ENCODE data around the gene SPOCK1.

The SPOCK1 gene

DNA sequence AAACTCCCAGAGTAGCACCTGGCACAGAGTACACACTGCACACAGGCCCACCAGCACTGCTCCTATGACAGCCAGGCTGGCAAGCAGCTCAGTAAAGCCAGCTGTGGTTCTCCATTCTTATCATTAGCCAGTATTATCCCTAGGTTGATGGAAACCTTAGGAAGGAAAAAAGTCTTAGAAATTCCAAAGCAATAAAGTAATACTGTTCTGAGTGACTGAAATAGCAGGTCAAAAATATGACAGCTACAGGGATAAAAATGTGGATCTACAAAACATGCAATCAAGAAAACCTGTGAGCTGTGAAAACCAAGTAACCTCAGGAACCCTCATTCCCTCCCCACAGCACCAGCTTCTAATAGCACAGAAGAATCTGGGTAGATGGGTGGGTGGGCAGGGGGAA, 403.5 kb downstream of the SPOCK1 start:
- DNase-seq = no peak

DNA sequence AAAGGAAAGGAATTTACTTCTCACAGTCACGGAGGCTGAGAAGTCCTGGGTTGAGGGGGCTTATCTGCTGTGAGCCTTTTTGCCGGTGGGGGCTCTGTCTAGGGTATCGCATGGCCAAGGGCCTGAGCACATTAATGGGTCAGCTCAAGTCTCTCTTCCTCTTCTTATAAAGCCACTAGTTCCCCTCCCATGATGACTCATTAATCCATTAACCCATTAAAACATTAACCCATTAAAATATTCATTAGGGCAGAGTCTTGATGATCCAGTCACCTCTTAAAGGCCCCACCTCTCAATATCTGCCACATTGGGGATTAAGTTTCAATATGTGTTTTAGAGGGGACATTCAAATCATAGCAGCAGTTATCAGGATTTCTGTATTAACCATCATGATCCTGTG, 406.3 kb downstream of the SPOCK1 start:
- DNase-seq = no peak

DNA sequence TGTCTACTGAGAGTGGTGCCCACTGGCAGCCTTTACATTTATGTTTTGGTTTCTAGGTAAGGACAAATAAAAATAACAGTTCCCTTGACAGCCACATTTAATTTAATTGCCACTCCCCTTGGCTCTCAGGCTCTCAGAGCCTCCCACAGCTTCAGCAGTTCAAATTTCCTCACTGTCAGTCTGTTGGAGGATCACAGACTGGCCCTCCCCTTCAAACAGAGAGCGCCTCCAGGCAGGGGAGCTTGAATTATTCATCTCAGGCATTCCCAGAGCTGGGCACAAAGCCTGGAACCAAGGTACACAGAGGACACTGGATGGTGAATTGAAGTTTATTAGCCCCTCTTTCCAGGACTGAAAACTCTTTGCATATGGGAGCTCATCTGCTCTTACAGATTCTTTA, 407.7 kb downstream of the SPOCK1 start:
- no peak for DNase-seq

DNA sequence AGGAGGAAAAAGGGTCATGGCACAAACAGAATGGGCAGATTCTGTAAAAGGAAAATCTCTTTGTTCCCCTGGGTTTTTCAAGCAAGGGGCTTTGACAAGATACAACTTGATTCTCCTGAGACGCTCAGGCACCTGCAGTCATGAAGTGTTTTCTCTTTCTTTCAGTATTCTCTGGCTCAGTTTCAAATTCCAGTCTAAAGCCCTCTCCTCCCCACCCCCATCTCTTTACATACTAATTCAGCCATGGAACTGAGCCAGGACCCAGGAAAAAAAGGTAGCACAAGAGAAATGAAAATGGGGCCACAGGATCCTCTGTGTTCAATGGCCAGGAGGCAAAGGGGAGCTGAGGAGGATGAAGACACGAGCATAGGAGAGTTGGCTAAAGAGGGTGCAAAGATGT, 408.4 kb downstream of the SPOCK1 start:
- no peak for DNase-seq

DNA sequence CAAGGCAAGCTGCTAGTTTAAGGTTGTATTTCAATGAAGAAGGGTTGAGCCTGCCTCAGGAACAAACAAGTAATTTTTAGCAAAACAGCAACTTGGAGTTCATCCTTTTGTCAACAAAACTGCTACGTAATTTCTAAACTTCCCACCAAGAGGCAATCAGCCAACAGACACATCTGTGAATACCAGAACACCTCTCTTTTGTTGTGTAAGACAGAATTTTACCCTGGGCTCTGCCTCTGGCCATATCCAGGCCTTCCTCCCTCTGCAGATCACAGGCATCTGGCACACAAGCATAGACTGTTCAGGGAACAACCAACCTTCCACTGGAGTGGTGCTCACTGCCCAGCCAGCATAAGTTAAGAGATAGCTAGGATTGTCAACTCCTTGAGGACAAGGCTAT, 409.0 kb downstream of the SPOCK1 start:
- no peak for DNase-seq

DNA sequence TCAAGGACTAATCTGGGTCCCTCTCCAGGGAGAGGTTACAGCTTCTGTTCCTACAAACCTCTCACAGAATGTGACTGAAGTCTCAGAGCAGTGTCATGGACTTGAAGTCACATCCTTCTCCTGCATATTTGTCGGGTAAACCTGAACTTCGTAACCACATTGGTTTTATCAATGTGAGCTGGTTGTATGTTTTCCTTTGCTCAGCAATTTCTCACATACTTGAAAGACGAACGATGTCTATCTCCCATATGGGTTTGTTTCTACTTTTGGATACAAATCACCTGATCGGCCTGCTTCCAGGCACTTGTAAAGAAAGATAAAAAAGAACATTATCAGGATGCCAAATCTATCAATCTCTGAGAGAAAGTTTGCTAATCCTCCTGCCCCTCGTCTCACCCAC, 411.0 kb downstream of the SPOCK1 start:
- DNase-seq = no peak

DNA sequence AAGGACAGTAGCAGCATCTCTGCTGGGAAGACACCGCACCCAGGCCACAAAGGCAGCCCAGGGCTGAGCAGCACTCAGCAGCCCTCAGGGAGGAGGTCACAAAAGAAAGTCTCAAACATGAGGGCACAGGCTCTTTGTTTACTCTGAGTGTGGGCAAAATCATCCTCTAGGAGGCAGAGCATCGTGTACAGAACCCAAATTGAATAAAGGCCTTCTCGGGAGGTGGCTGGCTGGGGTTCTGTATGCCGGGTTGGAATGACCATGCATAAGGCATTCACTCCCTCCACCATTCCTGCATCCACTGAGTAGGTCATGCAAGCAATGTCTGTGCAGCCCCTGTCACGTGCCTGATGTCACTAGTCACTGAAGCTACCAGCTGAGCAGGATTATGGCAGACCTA, 412.8 kb downstream of the SPOCK1 start:
- DNase-seq = no peak

DNA sequence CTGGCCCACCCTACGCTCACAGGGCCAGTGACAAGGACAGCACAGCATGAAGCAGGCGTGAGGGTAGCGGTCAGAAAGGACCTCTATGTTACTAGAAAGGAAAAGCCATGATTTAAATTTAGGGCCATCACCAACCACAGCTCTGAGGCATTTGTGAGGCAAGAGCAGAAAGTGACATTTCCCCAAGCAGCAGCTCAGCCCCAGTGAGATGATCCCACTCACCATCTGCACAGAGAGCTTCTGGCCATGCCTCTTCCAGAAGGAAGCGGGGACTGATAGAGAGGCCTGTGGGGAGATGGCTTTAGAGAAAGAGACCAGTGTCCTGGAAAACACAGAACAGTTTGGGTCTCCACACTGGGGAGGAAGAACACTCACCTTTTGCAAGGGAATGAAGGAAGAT, 413.9 kb downstream of the SPOCK1 start:
- no peak for DNase-seq

DNA sequence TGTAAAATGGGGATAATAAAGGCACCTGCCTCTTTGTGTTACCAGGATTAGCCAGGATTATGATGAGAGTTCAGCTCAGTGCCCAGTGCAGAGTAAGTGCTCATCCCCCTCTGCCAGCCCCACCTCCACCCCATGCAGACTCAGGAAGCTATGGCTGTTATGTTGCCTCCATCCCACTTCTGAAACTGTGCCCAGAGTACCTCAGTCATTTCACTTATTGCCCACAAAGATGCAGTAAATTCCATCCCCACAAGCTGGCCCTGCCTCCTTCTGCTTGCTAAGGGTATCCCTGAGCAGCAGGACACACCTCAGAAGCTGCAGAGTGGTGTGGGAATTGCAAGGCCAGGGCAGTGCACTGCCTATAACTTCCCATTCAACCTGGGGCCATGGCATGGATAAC, 415.1 kb downstream of the SPOCK1 start:
- DNase-seq = no peak

DNA sequence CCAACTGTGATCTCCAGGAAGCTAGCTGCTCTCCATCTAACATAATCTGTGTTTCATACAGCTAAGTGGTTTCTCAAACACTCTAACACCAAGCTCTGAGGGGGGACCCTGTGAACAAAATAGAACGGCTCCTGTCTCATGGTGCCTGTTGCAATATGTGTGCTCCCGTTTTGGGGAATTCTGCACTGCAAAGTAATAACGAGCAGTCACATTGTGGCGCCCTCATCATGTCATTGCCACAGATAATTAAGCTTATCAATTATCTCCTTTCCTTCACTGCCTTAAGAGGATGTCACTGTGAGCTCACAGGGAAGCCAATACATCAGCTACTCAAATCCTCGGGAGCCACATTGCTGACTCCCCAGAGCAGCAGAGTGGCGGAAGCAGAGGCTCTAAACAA, 416.2 kb downstream of the SPOCK1 start:
- DNase-seq = no peak

DNA sequence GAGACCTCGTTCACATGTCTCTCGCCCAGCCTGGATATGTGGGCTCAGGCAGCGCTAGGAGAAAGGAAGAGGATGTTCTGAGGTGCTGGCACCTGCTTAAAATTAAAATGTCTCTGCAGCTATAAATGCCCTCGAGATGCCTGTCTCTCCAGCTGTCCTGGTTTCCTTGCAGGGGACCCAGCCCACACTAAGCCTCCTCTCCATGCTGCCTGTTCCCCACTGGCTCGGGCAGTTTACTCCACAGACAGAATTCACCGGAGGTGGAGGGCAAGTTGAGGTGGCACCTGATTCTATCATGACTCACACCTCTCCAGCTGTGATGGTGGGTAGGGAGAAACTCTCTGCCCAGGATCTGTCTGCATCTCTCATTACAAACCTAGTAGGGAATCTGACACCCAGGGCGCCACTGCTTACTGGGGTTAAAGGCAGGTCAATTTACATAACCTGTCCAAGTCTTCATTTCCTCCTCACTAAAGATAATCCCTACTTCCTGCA, 420.9 kb downstream of the SPOCK1 start:
- DNase-seq = no peak

DNA sequence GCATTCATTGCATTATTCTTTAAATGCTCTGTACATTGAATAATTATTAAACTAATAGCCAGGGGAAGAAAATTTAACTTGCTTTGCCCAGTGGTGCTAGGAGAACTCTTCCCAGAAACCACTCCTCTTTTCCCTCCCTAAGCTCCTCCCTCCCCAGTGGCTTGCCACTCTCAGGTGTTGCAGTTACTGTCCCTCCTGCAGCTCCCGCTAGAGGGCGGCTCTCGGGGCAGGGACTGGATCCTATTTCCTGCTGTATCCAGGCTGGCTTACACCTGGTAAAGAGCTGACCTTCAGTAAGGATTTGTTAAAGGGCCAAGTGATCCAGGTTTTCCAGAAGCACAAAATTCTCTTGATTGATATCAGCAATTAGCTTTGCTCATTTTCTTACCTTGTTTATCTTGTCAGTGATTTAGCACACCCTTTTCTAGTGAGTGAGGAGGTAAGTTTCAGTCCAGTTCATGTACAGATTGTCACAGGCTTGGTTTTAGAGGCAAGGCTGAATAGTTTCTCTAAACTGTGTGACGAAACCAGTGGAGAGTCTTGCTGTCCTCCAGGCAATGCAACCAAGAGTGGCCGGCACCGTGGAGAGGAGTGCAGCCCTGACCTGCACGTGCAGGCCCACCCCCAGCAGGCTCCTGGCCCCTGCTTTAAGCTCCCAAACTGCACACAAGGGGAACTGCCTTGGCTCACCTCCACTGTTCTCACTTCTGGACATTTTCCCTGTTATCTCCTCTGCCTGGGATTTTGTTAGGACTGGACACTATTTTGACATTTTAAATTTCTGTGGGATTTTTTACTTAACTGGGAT, 423.8 kb downstream of the SPOCK1 start:
- peak; percentile 51 for DNase-seq

DNA sequence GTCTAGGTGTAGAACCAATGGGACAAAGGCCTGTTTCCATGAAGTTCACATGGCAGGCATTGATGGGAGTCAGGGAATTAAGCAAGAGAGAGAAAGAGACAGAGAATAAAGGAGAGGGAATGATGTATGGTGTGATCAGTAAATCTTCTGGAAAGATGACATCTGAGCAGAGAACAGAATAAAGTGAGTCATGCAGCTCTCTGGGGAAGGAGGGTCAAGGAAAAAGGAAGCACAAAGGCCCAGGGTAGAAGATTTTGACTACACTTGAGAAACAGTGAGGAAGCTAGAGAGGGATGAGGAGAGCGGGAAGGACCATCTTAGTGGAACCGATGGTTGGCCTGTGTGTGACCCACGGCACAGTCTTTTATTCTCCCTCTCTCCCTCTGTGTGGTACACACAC, 425.9 kb downstream of the SPOCK1 start:
- DNase-seq = no peak

DNA sequence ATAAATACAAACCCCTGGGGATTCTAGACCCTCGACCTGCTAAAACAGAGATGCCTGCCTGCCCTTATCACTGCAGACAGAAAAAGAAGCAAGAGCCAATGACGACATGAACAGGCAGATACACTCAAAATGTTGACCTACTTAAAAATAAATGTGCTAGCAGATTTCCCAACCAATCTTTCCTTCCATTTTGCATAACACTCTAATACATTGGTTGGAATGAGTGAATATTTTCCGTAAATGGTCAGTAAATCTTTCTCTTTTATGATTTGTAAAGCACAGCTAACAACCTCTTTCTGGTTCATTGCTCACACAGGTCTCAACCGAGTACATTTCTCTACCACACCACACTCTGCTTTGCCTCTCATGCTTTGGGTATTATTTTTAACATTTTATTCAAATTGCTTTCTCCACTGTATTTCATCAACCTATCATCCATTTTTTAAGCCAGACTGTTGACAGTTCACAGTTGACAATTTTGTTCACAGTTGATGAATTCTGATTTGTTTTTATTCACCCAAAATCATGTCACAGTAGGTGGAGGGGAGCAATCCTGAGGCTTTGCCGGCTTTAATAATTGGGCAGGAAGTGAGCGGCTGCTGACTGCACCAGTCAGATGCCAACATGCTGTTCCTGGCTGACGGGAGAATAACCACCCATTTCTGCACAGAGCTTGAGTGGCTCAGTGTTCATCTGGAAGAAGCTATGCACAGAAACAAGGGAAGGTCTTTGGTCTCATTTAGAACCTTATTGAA, 426.6 kb downstream of the SPOCK1 start:
- DNase-seq = no peak

DNA sequence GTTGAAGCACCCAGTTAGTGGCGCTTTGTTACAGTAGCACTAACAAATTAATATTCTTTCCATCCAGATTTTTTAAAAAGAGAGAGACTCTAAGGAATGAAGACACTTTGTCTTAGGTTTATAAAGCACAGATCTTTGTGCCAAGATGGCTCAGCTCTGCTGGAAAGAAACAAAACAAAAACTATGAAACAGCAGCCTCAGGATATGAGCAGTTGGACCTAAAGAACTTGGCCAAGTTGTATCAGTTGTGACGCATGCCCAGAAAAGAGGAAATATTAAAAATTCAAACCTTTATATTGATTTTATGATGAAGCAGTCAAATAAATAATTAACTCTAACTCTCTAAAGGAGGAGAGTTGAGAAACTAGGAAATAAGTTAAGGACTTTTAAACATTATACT, 427.2 kb downstream of the SPOCK1 start:
- DNase-seq = no peak

DNA sequence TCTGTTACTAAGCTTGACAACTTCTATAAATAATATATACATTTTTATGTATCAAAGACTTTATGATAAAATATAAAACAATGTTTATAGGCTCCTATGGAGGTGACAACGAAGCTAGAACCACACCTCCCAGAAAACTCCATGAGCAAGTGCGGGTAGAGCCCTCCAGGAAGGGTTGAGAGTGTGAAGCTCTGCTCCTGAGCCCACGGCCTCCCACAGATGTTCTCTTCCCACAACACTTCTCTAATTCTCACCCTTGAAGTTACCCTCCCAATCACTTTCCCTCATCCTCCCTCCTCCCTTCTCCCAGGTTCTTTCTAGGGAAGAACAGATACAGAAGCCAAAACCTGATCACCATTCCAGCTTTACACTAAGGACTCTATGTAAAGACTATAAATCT, 427.6 kb downstream of the SPOCK1 start:
- DNase-seq = no peak

DNA sequence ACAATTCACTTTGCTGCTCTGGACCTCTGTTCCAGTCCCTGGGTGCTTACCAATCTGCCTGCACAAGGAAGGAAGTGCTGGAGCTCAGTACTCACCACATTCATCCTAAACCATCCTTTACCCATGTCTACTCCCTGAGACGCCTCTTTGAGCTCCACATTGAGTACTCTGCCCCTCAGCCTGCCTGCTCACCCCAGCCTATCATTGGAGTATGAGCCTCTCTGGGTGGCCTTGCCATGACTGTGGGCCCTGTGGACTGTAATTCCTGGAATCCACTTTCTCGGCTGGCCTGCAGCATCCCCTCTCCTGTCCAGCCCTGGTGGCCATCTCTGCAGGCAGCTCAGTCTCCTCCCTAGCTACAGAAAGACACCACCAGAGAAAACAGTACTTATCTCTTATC, 428.6 kb downstream of the SPOCK1 start:
- no peak for DNase-seq

DNA sequence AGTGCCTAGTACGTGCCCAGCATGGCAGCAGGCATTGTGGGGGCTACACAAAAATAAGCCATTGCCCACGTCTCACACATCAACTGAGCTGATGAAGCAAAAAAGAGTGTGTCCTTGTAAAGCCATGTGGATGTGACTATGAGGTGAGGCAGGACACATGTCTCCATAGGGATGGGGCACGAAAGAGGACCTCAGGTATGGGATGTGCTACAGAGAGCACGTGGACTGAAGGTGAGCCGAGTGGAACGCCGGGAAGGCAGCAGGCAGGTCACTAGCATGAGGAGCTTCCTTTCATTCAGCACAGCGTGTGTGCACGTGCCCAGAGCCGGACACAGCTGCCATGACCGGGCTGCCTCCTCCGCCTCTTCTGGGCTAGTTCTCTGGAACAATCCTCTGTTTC, 429.8 kb downstream of the SPOCK1 start:
- no peak for DNase-seq

DNA sequence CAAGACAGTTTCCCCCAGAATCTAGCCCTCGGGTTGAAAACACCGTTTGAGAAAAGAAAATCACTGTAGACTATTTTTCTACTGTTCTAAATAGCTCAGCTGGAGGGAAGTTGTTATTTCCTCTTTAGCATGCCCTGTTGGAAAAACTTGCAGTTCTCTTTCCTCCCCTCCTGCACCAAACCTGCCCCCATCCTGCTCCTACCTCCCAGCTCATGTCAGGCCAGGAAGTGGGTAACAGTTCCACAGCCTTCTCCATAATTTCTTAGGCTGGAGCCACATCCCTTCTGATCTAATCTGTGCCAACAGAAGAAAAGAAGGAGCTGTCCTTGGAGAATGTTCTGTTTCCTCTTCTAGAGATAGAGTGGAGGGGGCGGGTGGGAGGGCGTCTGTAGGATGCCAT, 437.7 kb downstream of the SPOCK1 start:
- no peak for DNase-seq

DNA sequence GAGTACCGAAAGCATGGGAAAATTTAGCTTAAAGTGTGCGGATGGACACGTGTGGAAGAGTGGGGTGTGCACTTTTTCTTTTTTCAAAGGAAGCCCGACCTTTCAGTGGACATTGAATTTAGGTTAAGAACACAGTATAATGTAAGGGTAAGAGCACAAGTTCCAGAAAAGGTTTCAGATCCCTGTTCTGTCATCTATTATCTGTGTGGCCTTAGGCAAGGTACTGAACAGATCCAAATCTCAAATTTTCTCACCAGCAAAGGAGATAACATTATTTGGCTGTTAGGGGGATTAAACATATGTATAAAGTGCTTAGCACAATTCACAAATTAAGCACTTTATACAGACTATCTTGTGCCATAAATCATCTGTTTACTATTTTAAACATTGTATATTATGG, 441.0 kb downstream of the SPOCK1 start:
- DNase-seq = no peak

DNA sequence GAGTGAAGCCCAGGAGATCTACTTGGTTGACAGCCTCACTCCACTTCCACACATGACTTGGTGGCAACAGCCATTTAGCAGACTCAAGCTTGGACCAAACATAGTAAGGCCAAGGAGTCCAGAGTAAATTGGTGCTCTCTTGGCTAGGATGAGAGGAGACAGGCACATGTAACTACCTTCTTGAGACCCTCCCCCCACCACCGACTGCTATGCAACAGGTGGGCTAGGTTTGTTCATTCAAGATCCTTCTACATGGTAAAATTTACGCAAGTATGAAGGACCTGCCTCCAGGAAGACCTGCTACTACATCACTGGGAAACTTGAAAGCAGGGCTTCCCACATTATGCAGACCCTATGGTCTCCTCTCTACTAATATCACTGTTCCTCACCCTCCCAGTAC, 442.4 kb downstream of the SPOCK1 start:
- DNase-seq = no peak

DNA sequence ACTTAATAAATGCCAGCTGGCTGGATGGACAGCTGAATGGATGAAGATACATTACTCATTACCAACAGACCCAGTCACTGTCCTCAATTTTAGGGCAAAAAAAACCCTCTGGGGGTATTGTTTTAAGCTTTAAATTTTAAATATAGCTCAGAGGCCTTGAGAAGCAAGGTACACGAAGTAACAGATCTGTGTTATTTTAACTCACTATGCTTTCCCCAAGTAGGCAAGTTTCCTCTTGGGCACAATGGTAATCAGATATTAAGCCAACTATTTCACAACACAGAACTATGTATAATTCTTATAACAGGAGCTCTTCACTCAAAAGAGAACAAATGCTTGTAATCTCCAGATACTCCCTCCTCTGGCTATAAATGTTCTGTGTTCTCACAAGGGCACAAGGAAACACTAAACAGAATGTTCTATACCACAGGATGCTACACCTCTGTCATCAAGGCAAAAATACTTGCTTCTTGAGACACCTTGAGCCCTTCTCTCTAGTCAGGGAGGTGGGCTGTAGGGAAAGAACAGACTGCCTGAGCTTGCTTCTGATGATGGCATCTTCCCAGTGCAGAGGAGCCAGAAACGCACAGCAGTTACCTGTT, 443.8 kb downstream of the SPOCK1 start:
- no peak for DNase-seq

DNA sequence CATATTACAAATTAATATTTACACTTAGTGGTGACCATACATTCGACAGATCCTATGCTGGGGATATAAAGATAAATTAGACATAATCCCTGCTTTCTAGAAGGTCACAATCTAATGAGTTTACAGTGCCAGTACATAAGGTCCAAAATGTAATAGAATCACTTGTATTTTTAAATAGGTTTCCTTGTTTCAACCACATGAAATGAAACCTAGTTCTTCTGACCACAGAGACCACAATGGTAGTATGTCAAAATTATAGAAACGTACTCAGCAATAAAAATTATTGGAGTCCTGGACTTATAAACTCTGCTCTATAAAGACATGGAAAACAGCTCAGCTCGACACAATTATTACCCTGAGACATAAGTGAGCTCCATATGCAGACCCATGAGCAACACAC, 444.3 kb downstream of the SPOCK1 start:
- DNase-seq = no peak

DNA sequence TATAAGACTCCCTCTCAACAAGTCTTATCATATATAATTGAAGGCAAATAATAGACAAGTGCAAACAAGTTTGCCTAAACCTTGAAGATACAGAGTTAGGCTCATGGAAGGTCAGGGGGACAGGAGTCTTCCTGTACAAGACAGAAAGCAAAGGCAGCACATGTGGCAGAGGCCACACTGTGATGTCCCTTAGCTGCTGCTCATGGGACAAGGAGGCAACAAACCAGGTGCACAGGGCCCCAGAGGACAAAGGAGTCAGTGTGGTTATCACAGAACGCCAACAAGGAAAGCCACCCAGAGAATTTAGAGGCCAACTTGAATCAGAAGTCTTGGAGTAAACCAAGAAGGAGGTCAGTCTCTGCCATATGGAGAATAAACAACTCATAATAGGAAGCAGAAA, 444.8 kb downstream of the SPOCK1 start:
- no peak for DNase-seq
